HL-60 (cell line): ENCODE results near the gene MIA3.

ENCODE experiments used
- TF ChIP-seq, protein P1 (sequence below): IDR thresholded peaks from one replicate; pipeline ENCODE4 v1.5.1; 2011; ENCODE audit warnings: low read length, control low read depth, inconsistent platforms; ENCODE audit not compliant: insufficient read depth
- TF ChIP-seq, protein P2 (sequence below): IDR thresholded peaks from 2 replicates; pipeline ENCODE4 v1.6.1; 2012; ENCODE audit warnings: low read depth; ENCODE audit not compliant: insufficient replicate concordance

DNA sequence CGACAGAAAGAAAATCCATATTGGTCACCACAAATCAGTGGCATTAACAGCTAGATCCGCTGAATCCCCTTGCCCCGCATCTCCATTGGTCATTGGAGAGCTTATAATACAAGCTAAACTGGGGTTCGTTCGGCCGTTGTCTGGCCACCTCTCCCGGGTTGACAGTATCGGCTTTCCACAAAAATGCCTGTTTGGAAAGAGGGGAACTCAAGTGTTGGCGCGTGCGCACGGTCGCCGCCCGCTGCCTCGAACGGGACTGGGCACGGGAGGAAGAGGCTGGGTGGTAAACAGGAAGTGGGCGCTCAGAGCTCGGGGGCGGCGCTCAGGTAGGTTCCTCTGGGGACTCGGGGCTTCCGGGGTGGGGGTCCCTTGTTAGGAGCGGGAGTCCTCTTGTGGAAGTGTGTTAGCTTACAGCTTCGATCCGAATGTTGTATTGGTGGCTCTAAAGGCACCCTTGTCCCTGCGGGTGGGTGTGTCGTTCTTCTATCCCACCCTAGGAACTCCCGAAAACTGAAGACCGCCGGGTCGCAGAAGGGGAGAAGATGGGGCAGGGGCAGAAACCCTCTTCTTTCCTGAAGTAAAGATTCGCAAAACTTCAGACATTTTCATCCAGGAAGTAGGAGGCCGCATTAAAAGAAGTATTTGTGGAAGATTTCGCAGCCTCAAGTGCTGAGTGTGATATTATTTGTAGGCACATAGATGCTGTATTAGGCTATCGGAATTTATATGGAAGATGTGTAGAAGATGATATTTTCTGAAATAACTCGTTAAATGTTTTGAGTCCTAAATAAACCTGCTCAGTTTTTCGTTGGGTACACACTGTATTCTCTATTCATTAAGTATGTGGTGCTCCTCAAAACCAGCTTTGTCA is 95.4 kb downstream of the MIA3 start:
- TF ChIP-seq, protein P1, sequence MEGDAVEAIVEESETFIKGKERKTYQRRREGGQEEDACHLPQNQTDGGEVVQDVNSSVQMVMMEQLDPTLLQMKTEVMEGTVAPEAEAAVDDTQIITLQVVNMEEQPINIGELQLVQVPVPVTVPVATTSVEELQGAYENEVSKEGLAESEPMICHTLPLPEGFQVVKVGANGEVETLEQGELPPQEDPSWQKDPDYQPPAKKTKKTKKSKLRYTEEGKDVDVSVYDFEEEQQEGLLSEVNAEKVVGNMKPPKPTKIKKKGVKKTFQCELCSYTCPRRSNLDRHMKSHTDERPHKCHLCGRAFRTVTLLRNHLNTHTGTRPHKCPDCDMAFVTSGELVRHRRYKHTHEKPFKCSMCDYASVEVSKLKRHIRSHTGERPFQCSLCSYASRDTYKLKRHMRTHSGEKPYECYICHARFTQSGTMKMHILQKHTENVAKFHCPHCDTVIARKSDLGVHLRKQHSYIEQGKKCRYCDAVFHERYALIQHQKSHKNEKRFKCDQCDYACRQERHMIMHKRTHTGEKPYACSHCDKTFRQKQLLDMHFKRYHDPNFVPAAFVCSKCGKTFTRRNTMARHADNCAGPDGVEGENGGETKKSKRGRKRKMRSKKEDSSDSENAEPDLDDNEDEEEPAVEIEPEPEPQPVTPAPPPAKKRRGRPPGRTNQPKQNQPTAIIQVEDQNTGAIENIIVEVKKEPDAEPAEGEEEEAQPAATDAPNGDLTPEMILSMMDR = no peak
- TF ChIP-seq, protein P2, sequence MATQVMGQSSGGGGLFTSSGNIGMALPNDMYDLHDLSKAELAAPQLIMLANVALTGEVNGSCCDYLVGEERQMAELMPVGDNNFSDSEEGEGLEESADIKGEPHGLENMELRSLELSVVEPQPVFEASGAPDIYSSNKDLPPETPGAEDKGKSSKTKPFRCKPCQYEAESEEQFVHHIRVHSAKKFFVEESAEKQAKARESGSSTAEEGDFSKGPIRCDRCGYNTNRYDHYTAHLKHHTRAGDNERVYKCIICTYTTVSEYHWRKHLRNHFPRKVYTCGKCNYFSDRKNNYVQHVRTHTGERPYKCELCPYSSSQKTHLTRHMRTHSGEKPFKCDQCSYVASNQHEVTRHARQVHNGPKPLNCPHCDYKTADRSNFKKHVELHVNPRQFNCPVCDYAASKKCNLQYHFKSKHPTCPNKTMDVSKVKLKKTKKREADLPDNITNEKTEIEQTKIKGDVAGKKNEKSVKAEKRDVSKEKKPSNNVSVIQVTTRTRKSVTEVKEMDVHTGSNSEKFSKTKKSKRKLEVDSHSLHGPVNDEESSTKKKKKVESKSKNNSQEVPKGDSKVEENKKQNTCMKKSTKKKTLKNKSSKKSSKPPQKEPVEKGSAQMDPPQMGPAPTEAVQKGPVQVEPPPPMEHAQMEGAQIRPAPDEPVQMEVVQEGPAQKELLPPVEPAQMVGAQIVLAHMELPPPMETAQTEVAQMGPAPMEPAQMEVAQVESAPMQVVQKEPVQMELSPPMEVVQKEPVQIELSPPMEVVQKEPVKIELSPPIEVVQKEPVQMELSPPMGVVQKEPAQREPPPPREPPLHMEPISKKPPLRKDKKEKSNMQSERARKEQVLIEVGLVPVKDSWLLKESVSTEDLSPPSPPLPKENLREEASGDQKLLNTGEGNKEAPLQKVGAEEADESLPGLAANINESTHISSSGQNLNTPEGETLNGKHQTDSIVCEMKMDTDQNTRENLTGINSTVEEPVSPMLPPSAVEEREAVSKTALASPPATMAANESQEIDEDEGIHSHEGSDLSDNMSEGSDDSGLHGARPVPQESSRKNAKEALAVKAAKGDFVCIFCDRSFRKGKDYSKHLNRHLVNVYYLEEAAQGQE = no peak
